AG09309 (cell line): ENCODE data around the gene ANO10.
"Not testable (repeated sequence)": the region's sequence is repeated elsewhere in the genome, so short reads cannot be mapped to it uniquely, and the experiment has no call there.

Experiments
- DNase-seq: peaks from one replicate; pipeline ENCODE4 v3.0.0-alpha.2; 2010; ENCODE audit warnings: low read depth
- H3K4me3 ChIP-seq: 2 replicates; pipeline ENCODE4 v1.5.1; 2011; ENCODE audit warnings: mild to moderate bottlenecking, low read depth, low read length, moderate library complexity; ENCODE audit not compliant: control insufficient read depth
- CTCF ChIP-seq: IDR thresholded peaks from 2 replicates; pipeline ENCODE4 v1.5.1; 2011; ENCODE audit warnings: mild to moderate bottlenecking, low read depth, low read length, inconsistent platforms; ENCODE audit not compliant: insufficient read depth, control insufficient read depth; ENCODE audit errors: missing control alignments

The ANO10 gene

GRCh38 chr3:43526956-43527355 lies 94.9 kb downstream of the ANO10 start:
- no peak overlapping the region for H3K4me3 ChIP-seq
- TF ChIP-seq CTCF = no peak
- no peak for DNase-seq

GRCh38 chr3:43525941-43526607 lies 95.7 kb downstream of the ANO10 start:
- no peak for TF ChIP-seq CTCF
- DNase-seq = no peak

GRCh38 chr3:43525386-43525785 lies 96.4 kb downstream of the ANO10 start:
- H3K4me3 ChIP-seq = no peak overlapping the region
- DNase-seq = no peak
- no peak for TF ChIP-seq CTCF

More at GRCh38 chr3:43525941-43526607, 95.7 kb downstream of the ANO10 start:
- no peak overlapping the region for H3K4me3 ChIP-seq

GRCh38 chr3:43523454-43524053 lies 98.3 kb downstream of the ANO10 start:
- TF ChIP-seq CTCF = no peak
- DNase-seq = no peak
- no peak overlapping the region for H3K4me3 ChIP-seq

DNA sequence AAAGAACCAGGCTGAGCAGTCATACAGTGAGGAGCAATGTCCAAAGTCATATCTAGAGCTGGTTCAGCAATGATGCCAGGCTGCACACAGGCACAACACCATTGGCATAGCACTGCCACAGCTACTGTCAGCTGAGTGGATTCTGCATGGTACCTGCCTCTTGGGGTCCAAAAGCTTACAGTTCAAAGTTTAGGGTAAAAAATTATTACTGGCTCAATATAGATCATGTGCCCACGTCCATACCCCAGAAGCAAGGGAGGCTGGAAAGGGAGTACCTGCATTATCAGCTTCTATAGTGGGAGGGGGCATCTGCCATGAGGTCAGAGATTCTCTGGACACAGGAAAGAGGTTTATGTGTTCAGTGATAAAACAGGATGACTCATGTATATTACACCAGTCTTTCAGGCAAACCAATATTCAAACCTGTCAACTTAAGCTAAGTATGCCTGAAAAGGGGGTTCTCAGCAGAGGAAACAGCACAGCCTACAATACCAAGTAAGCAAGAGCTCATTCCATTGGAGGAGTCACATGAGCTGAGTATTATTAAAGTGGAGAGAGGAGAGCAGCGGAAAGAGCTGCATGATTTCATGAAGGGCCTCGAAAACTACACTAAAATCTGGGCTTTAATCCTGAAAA lies 99.0 kb downstream of the ANO10 start:
- peak; percentile 18 for DNase-seq
- H3K4me3 ChIP-seq = no peak overlapping the region
- no peak for TF ChIP-seq CTCF

DNA sequence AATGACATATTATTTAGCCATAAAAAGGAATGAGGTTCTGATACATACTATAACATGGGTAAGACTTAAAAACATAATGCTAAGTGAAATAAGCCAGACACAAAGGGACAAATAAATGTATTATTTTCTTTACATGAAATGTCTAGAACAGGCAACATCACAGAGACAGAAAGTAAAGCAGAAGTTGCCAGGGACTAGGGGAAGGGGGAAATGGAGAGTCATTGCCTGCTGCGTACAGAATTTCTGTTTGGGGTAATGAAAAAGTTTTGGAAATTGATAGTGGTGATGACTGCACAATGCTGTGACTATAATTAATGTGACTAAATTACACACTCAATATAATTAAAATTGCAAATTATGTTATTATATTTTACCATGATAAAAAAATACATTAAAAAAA lies 99.9 kb downstream of the ANO10 start:
- DNase-seq = no peak
- TF ChIP-seq CTCF = no peak
- no peak overlapping the region for H3K4me3 ChIP-seq

GRCh38 chr3:43518515-43518914 lies 103.3 kb downstream of the ANO10 start:
- H3K4me3 ChIP-seq, DNase-seq: not testable (repeated sequence)
